Measurements from ENCODE around the gene FSCN2.

Gene FSCN2

GRCh38 chr17:81527591-81528383 lies at the start of gene FSCN2:
Gene FSCN2, plus strand, starts transcription at chr17:81528377. Its CDS starts 155 bp downstream, at chr17:81528532.
- no peak for DNase-seq

- DNase-seq: no peak
Observed at GRCh38 chr17:81479175-81480071, 48.8 kb upstream of the FSCN2 start.

- DNase-seq: no peak
Observed at GRCh38 chr17:81480140-81481072, 47.8 kb upstream of the FSCN2 start.

GRCh38 chr17:81481073-81481799 lies 46.9 kb upstream of the FSCN2 start:
- peak; percentile 22 for DNase-seq

- DNase-seq: no peak
Observed at GRCh38 chr17:81481815-81482505, 46.2 kb upstream of the FSCN2 start.

- no peak for DNase-seq
Observed at GRCh38 chr17:81482673-81483072, 45.5 kb upstream of the FSCN2 start.

GRCh38 chr17:81483085-81483861 lies 44.9 kb upstream of the FSCN2 start:
- DNase-seq: no peak

- DNase-seq: no peak
Observed at GRCh38 chr17:81483862-81484194, 44.3 kb upstream of the FSCN2 start.

GRCh38 chr17:81484195-81484979 lies 43.8 kb upstream of the FSCN2 start:
- peak; percentile 12 for DNase-seq

GRCh38 chr17:81486199-81486810 lies 41.9 kb upstream of the FSCN2 start:
- no peak for DNase-seq

GRCh38 chr17:81487089-81487486 lies 41.1 kb upstream of the FSCN2 start:
- DNase-seq: no peak

- no peak for DNase-seq
Observed at GRCh38 chr17:81487487-81488275, 40.5 kb upstream of the FSCN2 start.

- DNase-seq: no peak
Observed at GRCh38 chr17:81488276-81488860, 39.8 kb upstream of the FSCN2 start.

- DNase-seq: no peak
Observed at GRCh38 chr17:81489012-81489997, 38.9 kb upstream of the FSCN2 start.

- no peak for DNase-seq
Observed at GRCh38 chr17:81489998-81490992, 37.9 kb upstream of the FSCN2 start.

GRCh38 chr17:81491181-81491581 lies 37.0 kb upstream of the FSCN2 start:
- DNase-seq: no peak

Measured in NCI-H2029 treated with DMSO at 0.1 percent for 48 hours (cell line).